ENCODE measurements around the gene TBX1.
"Not testable (repeated sequence)": the region's sequence is repeated elsewhere in the genome, so short reads cannot be mapped to it uniquely, and the experiment has no call there.

The TBX1 gene

DNA sequence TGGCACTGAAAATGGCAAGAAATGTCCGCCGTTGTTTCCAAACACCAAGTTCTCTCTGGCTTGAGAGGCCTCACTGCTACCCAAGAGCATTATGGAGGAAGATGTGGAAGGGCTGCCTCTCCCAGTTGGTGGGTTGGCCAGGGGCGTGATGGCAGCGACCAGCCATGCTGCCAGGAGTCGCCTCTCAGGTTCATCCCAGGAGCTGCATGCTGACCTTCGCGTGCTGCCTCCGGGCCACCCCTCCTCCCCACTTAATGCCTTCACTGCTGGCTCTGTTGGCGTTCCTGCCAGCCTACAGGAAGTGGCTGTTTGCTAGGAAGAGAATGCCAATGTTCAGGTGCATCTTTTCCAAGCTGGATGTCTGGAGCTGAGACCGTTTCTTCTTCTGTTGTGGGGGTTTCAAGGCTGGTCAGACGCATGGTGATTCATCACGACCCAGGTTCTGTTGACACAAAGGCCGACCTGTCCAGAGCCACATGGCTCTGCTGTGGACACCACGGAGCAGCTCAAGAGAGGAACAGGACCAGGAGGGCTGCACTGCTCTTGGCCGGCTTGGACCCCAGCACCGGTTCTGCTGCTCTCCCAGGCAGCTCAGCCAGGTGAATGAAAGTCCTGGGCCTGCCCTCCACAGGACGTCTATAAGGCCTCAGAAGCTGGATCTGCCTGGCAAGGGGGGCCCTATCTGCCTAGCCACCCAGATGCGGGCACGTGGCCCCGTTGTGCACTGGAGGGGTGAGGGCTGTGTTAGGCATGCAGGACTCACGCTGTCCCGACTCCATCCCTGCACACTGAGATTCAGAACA lies 25.1 kb downstream of the TBX1 start:
- DNase-seq: no peak

DNA sequence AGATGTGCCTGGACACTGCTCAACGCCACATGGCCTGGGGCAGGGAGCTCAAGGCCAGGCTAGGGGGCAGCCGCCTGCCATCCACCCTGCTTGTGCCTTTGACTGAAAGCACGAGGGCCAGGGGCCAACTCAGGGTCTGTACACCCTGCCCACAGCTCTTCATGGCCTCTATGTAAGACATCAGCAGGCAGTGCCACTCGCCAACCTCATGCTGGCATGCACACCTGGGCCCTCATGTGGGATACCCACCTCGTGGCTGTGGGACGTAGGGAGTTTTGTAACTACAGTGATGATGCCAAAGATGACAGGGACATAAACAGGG lies 25.6 kb downstream of the TBX1 start:
- no peak for DNase-seq

DNA sequence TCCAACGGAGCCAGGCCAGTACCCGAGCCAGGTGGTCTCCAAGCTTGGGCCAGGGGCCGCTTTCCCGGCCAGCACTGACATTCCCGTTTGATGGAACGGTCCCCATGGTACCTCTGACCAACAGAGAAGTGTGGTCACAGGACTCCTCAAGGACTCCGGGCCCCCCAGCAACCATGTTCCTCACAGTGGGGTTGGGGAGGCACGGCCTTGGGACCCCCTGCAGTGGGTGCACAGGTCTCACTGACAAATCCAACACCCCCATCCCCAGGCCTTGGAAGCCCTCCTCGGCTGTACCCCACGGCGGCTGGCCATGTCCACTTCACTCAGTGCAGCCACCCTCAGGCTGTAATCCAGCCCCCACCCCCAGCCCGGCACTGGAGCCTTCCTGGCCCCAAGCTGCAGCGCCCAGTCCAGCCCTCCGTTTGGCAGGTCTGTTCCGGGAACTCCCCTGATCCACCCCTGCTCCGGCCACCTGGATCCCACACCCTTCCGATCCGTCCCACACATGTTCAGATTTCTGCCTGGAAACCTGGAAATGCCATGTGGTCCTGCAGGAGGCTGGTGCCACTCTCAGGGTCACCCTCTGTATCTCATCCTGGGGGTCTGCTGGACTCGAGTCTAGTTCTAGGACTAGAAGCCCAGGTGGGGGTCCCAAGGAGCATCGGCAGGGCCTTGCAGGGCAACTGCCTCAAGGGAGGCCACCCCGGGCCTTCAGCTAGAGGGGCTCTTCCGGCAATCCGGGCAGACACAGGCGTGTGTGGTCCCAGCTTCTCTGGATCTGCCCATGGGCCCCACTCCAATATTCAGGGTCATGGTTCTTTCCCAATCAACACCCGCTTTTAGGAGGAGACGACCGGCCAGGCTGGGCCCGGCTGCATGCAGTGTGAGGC lies 26.6 kb downstream of the TBX1 start:
- no peak for DNase-seq

DNA sequence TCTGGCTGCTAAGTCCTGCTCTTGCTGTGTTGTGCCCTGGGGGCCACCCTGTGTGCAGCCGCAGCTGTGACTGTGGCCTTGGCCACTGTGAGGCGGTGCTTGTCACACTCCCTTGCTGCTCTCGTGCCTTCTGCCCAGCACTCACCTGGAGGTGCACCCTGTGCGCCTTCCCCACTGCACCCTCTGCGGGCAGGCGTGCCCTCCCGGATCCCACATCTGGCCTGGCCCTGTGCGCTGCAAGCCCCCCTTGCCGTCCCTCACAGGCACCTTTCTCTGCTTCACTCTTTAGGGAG lies 27.2 kb downstream of the TBX1 start:
- DNase-seq: no peak

DNA sequence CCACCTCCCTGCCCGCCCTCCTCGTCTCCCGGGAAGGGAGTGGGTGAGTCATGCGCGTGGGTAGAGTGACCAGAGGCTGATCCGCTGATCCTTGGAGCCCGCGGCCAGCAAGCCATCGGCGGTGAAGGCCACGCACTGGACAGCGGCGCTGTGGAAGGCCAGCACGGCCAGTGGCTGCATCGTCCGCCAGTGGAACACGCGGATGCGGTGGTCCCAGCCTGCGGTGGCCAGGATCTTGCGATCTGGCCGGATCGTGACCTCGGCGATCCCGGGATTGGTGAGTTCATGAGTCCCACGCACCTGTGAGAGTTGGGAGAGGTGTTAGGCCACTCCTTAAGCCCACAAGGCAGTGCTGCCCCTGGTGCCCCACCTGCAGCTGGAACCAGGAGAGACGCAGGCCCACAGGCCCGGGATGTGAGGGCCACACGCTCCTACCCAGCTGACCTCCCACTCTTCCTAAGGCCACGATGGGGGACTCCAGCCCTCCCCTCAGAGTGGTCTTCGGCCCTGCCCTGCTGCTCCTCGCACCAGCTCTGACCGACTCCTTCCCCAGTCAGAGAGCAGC lies 28.2 kb downstream of the TBX1 start:
- DNase-seq: no peak

DNA sequence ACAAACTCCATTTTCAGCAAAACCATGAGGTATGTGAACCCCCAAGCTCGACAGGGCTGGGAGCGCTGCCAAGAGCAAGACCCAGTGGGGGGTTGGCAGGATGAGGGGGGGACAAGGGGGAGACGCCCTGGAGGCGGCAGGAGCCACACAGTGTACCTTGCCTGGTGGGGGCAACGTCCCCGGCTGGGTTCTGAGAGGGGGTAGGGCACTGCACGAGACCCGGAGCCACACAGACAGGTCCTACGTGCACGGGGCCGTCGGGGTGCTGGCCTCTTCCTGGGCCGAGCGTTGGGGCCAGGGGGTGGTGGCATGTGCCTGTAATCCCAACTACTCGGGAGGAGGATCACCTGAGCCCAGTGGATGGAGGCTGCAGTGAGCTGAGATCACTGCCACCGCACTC lies 28.8 kb downstream of the TBX1 start:
- DNase-seq: no peak

DNA sequence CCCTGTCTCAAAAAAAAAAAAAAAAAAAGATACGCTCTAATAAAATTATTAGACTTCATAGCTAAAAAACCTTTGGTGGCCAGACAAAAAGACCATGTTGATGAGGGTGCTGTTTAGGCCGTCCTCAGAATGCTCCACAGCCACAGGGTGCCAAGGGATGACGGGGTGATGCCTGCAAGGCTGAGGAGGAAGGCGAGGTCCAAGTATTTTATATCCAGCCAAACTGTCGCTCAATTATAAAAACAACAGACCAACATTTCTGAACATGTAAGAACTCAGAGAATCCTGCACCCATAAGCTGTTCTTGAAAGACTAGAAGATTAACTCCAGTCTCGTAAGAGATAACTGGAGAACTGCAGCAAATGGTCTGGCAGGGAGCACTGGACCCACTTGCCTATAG lies 29.2 kb downstream of the TBX1 start:
- no peak for DNase-seq

DNA sequence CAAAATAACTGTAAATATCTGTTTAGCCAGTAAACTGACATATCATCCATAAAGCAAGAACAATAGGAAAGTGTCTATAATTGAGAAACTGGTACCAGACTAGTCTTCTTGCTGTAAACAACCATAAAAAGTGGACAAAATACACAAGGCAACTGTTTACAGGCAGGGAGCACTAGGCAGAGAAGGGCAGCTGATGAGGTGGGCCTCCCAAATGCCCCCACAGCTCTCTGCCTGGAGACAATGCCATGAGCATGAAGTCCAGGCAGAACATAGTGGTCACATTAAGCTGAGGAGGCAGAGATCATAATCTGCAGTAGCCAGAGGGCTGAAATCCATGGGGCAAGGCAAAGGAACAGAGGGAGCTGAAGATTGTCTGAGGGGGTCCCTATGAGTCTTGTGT lies 30.7 kb downstream of the TBX1 start:
- no peak for DNase-seq

DNA sequence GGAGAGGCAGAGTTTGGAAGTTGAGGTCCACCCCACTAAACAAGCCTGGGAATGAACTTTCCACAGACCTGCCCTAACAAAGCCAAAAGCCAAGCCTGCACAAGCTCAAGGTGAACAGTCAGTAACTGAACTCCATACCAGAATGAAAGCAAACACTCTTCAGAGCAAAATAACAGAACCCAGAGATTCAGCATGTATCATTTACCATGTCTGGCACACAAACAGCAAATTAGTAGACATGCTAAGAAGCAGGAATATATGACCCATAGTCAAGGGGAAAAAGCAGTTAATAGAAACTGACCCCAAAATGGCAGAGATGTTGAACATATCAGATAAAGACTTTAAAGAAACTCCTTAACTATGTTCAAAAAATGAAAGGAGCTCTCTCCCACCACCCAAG lies 31.3 kb downstream of the TBX1 start:
- DNase-seq: no peak

DNA sequence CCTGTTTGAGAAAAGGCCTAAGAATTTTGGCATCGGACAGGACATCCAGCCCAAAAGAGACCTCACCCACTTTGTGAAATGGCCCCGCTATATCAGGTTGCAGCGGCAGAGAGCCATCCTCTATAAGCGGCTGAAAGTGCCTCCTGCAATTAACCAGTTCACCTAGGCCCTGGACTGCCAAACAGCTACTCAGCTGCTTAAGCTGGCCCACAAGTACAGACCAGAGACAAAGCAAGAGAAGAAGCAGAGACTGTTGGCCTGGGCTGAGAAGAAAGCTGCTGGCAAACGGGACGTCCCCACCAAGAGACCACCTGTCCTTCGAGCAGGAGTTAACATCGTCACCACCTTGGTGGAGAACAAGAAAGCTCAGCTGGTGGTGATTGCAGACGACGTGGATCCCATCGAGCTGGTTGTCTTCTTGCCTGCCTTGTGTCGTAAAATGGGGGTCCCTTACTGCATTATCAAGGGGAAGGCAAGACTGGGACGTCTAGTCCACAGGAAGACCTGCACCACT lies 31.9 kb downstream of the TBX1 start:
- not testable (repeated sequence) for DNase-seq

DNA sequence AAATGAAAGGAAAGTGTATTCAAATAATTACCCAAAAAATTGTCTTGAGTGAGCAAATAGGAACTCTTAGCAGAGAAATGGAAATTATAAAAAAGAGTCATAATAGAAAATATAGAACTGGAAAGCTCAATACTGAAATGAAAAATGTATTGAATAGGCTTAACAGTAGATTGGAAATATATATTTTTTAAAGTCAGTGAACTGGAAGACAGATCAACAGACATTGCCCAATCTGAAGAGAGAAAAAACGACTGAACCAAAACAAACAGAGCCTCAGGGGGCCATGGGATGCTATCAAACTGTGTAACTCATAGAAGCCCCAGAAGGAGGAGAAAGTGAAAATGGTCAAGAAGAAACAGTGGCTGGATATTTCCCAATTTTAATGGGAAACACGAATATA lies 32.6 kb downstream of the TBX1 start:
- no peak for DNase-seq

DNA sequence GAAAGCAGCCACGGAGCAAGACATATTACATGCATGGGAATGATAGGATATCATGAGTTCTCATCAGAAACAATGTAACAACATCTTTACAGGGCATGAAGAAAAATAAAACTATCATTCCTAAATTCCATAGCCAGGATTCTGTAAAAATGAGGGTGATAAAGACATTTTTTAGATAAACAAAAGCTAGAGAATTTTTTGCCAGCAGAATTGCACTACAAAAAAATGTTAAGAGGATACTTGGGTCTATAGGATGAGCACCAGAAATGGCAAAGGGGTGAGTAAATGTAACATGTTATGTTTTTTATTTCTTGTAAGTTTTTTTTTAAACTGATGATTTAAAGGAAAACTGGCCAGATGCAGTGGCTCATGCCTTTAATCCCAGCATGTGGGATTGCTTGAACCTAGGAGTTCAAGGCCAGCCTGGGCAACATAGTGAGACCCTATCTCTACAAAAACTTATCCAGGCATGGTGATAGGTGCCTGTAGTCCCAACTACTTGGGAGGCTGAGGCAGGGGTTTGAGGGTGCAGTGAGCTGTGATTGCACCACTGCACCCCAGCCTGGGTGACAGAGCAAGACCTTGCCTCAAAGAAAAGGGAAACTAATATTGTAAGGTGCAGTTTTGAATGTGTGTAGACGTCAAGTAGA lies 33.2 kb downstream of the TBX1 start:
- no peak for DNase-seq

DNA sequence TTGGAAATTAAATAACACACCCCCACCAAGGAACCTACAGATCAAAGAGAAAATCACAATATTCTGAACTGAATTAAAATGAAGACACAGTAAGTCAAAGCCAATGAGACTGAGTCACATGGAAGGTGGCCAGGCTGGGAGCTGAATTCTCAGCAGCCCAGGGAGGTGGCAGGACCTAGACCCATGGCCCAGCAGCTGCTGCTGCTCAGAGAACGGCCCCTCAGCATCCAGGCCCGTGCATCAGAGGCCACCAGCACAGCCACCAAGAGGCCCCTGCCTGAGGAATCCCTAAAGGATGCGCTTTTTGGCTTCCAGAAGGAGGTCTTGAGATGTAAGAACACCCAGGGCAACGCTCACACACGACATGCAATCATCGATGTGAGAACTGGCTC lies 35.0 kb downstream of the TBX1 start:
- no peak for DNase-seq

DNA sequence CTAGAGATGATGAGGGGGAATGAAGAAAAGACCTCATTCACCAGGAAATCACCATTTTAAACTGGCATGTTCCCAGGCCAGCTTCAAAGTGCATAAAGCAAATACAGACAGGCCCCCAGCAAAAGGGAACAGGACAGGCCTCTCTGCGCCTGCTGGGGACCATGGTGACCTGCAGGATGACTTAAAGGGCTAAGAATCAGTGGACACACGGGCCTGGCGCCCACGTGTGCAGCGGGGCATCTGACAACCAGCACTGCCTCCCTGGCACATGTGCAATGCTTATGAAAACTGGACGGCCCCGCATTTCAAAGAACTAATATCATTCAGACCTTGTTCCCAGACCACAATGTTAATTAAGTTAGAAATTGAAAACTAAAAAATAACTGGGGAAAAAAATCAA lies 35.6 kb downstream of the TBX1 start:
- no peak for DNase-seq

DNA sequence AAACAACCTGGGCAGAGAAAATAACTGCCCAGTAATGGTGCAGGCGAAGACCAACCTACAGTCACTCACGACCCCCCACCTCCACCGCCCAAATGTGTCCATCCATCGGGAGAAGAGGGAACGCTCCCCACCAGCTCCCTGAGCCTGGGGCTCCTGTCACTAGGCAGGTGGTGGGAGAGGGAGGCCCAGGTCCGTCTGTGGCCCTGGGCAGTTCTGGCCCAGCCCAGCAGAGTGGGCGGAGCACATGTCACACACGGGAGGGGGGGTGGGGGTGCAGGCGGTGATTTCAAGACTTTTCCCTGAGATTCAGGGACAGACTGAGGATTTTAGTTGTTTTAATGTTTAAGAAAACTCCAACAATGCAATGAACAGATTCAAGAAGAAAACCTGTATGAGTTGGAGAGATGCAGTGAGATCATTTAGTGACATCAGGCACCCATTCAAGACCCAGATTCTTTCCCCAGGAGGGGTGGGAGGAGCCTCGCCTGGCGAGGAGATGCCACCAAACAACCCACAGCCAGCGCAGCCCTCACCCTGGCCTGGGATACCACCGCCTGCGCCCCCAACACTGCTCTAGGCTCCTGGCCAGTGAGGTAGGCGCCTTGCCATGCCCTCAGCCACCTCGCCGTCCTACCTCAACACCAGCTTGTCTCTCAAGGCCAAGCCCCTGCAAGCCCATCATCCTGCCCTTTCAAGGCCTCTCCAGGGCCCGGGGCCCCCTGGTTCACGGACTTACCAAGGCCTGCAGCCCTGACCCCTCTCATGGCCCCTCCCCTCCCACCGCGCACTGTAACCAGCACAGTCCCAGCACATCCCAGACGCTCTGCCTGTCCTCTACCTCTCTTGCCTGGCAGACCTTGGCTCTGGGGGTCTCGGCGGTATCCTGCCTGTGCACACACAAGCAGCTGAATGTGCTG lies 36.8 kb downstream of the TBX1 start:
- no peak for DNase-seq

DNA sequence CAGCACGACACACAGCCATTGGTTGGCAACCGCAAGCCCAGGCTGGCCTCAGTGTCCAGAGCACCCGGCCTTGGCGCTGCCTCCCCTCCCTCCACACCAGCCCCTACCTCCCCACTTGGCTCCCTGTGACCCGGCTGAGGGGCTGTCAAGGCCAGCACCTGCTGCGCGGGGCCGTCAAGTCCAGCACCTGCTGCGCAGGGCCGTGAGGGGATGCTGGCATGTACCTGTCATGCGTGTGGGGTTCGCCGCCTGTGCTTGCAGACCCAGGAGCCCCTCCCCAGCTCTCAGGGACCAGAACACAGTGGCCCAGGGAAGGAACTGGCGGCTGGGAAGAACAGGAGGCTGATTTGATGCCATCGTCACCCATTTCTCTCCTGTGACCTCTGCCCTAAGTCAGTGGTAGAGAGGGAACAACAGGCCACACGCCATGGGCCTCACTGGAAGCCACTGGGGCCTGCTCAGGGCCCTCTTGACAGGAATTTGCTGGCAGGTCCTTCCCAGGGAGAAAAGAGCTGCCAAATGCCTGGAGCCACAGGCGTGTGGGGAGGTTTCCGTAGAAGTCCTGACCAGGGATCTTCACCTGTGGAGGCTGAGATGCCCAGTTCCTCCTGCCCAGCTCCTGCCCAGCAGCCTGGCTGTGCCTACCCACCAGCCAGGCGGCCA lies 37.6 kb downstream of the TBX1 start:
- no peak for DNase-seq

DNA sequence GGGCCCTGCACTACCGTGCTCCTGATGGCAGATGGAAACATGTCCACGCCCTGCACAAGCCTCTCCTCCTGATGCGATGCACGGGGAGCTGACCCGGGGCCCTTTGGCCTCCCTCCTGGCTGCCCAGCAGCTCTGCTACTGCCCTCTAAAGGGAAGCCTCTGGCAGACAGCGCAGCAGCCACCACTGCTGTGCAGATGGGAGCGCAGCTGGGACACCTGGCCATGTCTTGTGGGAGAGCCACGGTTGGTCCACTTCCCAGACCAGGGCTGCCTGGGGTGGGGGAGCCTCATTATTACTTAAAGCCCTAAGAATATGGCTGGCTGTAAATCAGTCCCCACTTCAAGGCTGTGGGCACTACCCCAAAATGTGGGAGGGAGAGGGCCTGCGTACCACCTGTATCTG lies 38.3 kb downstream of the TBX1 start:
- DNase-seq: no peak

DNA sequence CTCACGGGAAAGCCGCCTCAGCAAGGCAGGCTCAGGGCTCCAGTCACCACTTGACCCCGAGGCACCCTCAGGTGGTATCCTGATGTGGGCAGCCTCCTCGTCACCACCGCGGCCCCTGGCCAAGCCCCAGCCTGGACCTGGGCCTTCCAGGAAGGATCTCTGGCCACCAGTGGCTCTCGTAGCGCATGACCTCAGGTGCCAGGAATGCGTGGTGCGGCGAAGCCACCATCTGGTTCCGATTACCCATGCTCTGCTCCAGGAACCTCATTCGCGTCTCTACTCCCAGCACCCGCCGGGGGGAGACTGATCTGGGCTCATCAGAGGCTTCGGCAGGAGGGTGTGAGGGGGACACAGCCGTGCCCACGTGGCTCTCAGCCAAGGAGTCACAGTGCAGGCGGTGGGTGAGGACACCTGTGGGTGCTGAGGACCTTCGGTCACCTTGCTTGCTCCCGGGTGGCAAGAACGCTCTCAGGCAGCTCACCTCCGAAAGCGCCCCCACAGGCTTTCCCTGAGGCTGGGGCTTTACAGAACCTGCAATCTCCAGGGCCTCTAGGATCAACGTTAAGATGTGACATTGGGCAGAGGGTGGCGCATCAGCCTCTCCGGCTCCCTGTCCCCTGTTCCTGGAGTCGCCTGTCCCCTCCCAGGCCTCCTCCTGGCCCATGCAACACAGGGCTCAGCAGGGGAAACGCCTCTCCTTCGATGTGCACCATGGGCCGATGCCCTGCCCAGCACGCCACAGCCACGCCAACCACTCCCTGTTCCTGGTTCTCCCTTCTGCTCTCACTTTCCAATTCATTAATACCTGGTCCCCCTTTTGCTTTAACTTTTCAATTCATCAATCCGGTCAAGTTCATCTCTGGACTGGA lies 39.0 kb downstream of the TBX1 start:
- no peak for DNase-seq

DNA sequence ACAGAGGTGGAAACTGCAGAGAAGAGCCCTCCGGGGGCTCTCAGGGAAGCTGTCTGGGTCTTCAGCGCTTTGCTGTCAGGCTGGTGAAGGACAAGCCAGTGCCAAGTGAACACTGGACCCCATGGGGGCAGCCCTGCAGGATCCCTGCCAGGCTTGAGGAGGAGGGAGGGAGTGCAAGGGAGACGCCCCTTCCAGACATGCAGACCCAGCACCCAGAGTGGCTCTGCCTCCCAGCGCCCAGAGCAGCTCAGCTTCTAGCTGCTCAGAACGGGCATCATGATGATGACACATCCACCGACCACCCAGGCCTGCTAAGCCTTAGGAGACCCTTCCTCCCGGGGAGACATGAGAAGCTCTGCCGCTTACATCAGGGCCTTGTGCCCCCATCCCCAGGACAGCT lies 39.7 kb downstream of the TBX1 start:
- no peak for DNase-seq

DNA sequence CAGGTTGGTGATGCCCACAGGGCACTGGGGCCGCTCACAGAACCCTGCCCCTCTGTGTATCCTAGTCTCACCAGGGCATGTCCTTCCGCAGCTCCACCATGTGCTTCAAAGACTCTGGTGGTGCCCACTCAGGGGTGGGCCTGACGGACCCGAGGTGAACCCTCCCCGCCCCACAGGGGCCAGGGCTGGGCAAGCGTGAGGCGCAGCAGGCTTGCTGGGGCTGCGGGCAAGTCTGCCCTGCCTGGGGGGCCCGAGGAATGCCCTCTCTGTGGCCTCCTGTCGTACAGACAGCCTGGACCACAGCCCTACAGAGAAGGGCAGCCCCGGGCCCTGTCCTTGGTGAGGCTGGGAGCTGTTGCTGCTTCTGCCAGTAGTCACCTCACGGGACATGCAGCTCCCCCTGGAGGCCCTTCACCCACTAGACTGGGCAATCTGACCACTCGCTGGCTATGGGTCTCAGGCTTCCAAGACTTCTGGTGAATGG lies 40.2 kb downstream of the TBX1 start:
- DNase-seq: peak; percentile 17

Measured in NCI-H69 (cell line).